NCI-H2081 (cell line): ENCODE measurements around the gene TMEM44.
"Not testable (repeated sequence)": the region's sequence is repeated elsewhere in the genome, so short reads cannot be mapped to it uniquely, and the experiment has no call there.

ENCODE experiments used
- DNase-seq, 2 experiments: peaks; one replicate each; lab custom pipeline; 2025; lab: John Stamatoyannopoulos, UW

Gene TMEM44

GRCh38 chr3:194610689-194611088 lies 22.5 kb downstream of the TMEM44 start:
- DNase-seq: no peak

GRCh38 chr3:194609601-194610000 lies 23.6 kb downstream of the TMEM44 start:
- no peak for DNase-seq

- DNase-seq: no peak
These were observed 24.2 kb downstream of the TMEM44 start for GRCh38 chr3:194608981-194609380.

- DNase-seq: no peak
These were observed 25.4 kb downstream of the TMEM44 start for GRCh38 chr3:194607592-194608389.

- no peak for DNase-seq
These were observed 26.3 kb downstream of the TMEM44 start for GRCh38 chr3:194606941-194607340.

GRCh38 chr3:194606163-194606562 lies 27.1 kb downstream of the TMEM44 start:
- DNase-seq: no peak

GRCh38 chr3:194605314-194605713 lies 27.9 kb downstream of the TMEM44 start:
- DNase-seq: not testable (repeated sequence)

GRCh38 chr3:194604837-194605236 lies 28.4 kb downstream of the TMEM44 start:
- no peak for DNase-seq

GRCh38 chr3:194604126-194604525 lies 29.1 kb downstream of the TMEM44 start:
- no peak for DNase-seq

GRCh38 chr3:194602669-194603171 lies 30.5 kb downstream of the TMEM44 start:
- no peak for DNase-seq

- no peak for DNase-seq
These were observed 34.3 kb downstream of the TMEM44 start for GRCh38 chr3:194598771-194599557.

GRCh38 chr3:194596906-194597305 lies 36.3 kb downstream of the TMEM44 start:
- no peak for DNase-seq

GRCh38 chr3:194592798-194593752 lies 40.1 kb downstream of the TMEM44 start:
- no peak for DNase-seq

- no peak for DNase-seq
These were observed 44.5 kb downstream of the TMEM44 start for GRCh38 chr3:194588741-194589140.

GRCh38 chr3:194588236-194588635 lies 45.0 kb downstream of the TMEM44 start:
- DNase-seq: no peak

- DNase-seq: no peak
These were observed 45.7 kb downstream of the TMEM44 start for GRCh38 chr3:194587438-194587931.

GRCh38 chr3:194586836-194587235 lies 46.4 kb downstream of the TMEM44 start:
- DNase-seq: no peak

GRCh38 chr3:194585880-194586281 lies 47.3 kb downstream of the TMEM44 start:
- DNase-seq: no peak

GRCh38 chr3:194584866-194585265 lies 48.4 kb downstream of the TMEM44 start:
- DNase-seq: no peak

- no peak for DNase-seq
These were observed 48.9 kb downstream of the TMEM44 start for GRCh38 chr3:194584320-194584776.

GRCh38 chr3:194582196-194582905 lies 50.9 kb downstream of the TMEM44 start:
- no peak for DNase-seq
